Rectal smooth muscle tissue (tissue), 1 donor: Measurements from ENCODE around the gene FREY1.

Experiments
- H3K27ac ChIP-seq: one replicate; pipeline ENCODE4 v1.7.0; 2013; ENCODE audit warnings: low read depth, low read length, inconsistent platforms
- H3K27me3 ChIP-seq: one replicate; pipeline ENCODE4 v1.7.0; 2013; ENCODE audit warnings: low read length; ENCODE audit not compliant: control insufficient read depth, insufficient read depth
- H3K36me3 ChIP-seq: one replicate; pipeline ENCODE4 v1.7.0; 2013; ENCODE audit warnings: low read length; ENCODE audit not compliant: control insufficient read depth, insufficient read depth
- H3K4me1 ChIP-seq: one replicate; pipeline ENCODE4 v1.7.0; 2013; ENCODE audit warnings: low read length; ENCODE audit not compliant: control insufficient read depth, insufficient read depth
- H3K4me3 ChIP-seq: one replicate; pipeline ENCODE4 v1.7.0; 2013; ENCODE audit warnings: low read length
- H3K9ac ChIP-seq: one replicate; pipeline ENCODE4 v1.7.0; 2013; ENCODE audit warnings: low read length

Gene FREY1

GRCh38 chr11:45879803-45880686 is 27.0 kb downstream of the FREY1 start:
- no peak overlapping the region for H3K9ac ChIP-seq
- H3K4me3 ChIP-seq: no peak overlapping the region
- no peaks in the 10 kb centered on the region for H3K27me3 ChIP-seq
- peaks cover 24% of the 10 kb centered on the region for H3K36me3 ChIP-seq
- H3K27ac ChIP-seq: peak overlapping the region; percentile 2
- peaks cover 13% of the 10 kb centered on the region for H3K4me1 ChIP-seq

GRCh38 chr11:45877845-45878244 is 29.2 kb downstream of the FREY1 start:
- Histone ChIP-seq H3K4me1 (peaks cover 13% of the 10 kb centered on the region), H3K27ac (no peak overlapping the region), H3K36me3 (peaks cover 29% of the 10 kb centered on the region), H3K9ac (no peak overlapping the region), H3K27me3 (no peaks in the 10 kb centered on the region), H3K4me3 (no peak overlapping the region)

DNA sequence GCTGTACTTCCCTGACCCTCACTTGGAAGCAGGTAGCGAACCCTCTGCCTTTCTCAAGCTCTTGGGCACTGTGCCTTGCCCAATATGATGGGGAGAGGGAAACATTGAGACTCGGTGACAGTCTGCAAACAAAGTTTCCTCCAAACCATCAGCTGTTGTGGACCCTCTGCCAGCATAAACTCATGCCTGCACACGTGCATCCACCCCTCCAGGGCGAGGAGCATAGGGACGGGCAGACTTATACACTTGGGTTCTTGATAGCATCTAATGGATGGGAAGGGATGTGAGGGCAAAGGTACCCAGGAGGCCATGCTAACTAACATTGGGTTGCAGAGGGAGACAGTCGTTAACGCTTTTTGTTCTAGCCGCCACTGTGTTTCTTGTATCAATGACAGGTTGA is 29.9 kb downstream of the FREY1 start:
- Histone ChIP-seq H3K9ac (no peak overlapping the region), H3K27me3 (no peaks in the 10 kb centered on the region), H3K4me1 (peaks cover 13% of the 10 kb centered on the region), H3K4me3 (no peak overlapping the region), H3K27ac (no peak overlapping the region), H3K36me3 (peaks cover 32% of the 10 kb centered on the region)

DNA sequence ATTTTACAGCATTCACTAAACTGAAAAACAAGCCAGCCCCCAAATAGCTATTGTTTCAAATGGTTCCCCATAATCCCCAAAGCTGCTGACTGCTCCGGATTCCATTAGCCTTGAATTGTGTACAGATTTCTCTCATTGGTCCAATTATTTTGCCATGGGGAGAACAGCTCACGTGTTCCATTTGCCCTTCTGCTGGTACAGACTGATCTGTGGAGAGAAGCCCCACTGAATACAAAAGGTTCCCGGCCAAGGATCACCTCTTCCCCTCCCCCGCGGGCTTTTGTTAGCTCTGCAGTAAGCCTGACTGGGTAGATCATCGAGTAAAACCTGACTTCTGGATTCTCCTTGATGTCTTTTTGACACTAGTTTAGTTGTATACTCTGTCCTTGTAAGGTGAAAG is 30.7 kb downstream of the FREY1 start:
- peaks cover 11% of the 10 kb centered on the region for H3K4me1 ChIP-seq
- peaks cover 31% of the 10 kb centered on the region for H3K36me3 ChIP-seq
- H3K9ac ChIP-seq: no peak overlapping the region
- H3K27ac ChIP-seq: no peak overlapping the region
- no peaks in the 10 kb centered on the region for H3K27me3 ChIP-seq
- H3K4me3 ChIP-seq: no peak overlapping the region

DNA sequence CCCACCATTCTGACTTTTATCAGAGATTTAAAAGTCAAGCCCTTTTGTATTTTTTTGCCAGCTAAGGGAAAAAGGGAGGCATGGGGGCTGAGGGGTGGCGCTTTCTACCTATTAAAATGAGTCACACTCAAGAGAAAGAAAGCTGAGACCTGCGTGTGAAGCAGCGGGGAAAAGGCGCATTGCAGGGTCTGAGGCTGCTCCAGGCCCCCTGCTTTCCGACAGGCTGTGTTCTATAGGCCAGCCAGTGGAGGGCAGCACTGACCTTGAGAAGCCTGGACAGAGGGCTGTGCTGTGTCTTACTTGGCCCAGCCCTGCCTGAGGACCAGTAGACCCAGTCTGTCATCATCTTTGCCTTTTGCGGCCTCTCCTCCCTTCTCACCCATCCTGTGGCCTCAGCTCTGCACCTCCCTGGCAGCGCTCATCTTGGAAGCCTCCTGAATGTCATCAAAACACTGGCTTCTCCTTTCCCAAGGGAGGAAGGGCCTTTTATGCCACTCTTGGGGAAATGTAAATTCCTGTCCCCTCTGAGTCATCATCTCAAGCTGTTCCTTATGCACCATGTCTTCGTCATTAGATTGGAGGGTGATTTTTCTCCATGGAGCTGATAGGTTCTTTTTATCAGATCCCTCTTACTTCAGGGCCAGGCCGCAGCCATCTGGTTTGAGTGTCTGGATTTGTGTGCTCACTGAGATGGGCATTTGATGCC is 34.3 kb downstream of the FREY1 start:
- no peaks in the 10 kb centered on the region for H3K27me3 ChIP-seq
- H3K36me3 ChIP-seq: peaks cover 51% of the 10 kb centered on the region
- H3K9ac ChIP-seq: no peak overlapping the region
- no peaks in the 10 kb centered on the region for H3K4me1 ChIP-seq
- H3K27ac ChIP-seq: no peak overlapping the region
- no peak overlapping the region for H3K4me3 ChIP-seq

DNA sequence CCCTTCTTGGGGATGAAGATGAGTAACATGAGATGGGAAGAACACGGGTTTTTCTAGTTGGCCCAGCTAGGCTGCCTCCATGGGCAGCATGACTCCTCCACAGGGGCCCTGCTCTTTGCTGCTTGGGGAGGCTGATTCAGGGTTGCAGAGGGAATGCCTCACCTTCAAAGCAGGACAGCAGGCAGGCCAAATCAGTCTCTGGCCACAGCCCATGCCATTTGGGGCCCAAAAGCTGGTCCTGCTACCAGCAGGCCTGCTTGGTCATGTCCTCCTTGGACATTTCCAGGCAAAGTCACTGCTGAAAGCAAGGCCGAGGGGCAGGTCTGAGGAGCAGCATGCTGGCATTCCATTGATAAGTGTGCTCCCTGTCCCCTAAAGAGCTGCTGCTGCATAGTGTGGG is 35.4 kb downstream of the FREY1 start:
- H3K36me3 ChIP-seq: peaks cover 49% of the 10 kb centered on the region

GRCh38 chr11:45870706-45871105 is 36.4 kb downstream of the FREY1 start:
- no peaks in the 10 kb centered on the region for H3K4me1 ChIP-seq
- no peak overlapping the region for H3K4me3 ChIP-seq
- no peaks in the 10 kb centered on the region for H3K27me3 ChIP-seq
- H3K36me3 ChIP-seq: peaks cover 56% of the 10 kb centered on the region
- no peak overlapping the region for H3K9ac ChIP-seq
- H3K27ac ChIP-seq: no peak overlapping the region

More for the DNA sequence above, 35.4 kb downstream of the FREY1 start:
- no peak overlapping the region for H3K9ac ChIP-seq
- H3K4me3 ChIP-seq: no peak overlapping the region
- H3K27me3 ChIP-seq: no peaks in the 10 kb centered on the region
- no peaks in the 10 kb centered on the region for H3K4me1 ChIP-seq
- no peak overlapping the region for H3K27ac ChIP-seq

GRCh38 chr11:45869551-45869950 is 37.5 kb downstream of the FREY1 start:
- H3K36me3 ChIP-seq: peaks cover 57% of the 10 kb centered on the region
- no peak overlapping the region for H3K4me3 ChIP-seq
- H3K27ac ChIP-seq: no peak overlapping the region
- H3K9ac ChIP-seq: no peak overlapping the region
- H3K27me3 ChIP-seq: no peaks in the 10 kb centered on the region
- no peaks in the 10 kb centered on the region for H3K4me1 ChIP-seq

GRCh38 chr11:45864041-45864440 is 43.0 kb downstream of the FREY1 start:
- H3K27me3 ChIP-seq: no peaks in the 10 kb centered on the region
- peaks cover 41% of the 10 kb centered on the region for H3K36me3 ChIP-seq
- no peak overlapping the region for H3K9ac ChIP-seq
- H3K4me3 ChIP-seq: no peak overlapping the region
- no peak overlapping the region for H3K27ac ChIP-seq
- H3K4me1 ChIP-seq: peaks cover 17% of the 10 kb centered on the region

DNA sequence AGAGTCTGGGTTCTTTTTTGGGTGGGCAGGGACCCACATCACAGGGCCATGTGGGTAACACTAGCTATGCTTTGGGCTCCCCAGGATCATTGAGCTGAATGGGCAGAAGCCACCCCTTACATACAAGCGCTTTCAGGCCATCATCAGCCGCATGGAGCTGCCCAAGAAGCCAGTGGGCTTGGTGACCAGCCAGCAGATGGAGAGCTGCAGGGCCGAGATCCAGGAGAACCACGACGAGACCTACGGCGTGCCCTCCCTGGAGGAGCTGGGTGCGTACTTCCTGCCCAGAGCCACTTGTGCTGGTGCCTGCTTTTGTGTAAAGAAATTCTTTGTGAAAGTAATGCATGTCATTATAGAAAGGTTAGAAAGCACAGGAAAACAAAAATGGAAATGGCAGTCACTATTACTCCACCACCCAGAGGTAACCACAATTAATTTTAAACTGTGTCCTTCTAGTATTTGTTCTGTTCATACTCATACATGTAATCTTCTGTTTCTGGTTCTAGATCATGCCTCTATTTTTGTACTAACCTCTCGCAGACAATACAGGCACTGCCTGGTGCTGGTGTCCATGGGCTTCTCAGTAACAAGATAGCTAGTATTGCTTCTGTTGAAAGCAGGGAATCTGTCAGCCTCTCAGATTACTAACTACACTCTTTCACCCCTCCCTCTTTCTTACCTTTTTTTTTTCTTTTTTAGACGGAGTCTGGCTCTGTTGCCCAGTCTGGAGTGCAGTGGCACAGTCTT is 46.1 kb downstream of the FREY1 start:
- Histone ChIP-seq H3K36me3 (peaks cover 31% of the 10 kb centered on the region), H3K27ac (peak overlapping the region; percentile 92), H3K4me1 (peaks cover 46% of the 10 kb centered on the region)

GRCh38 chr11:45860348-45860747 is 46.7 kb downstream of the FREY1 start:
- Histone ChIP-seq H3K4me3 (no peak overlapping the region), H3K27ac (peak overlapping the region; percentile 92), H3K27me3 (no peaks in the 10 kb centered on the region), H3K4me1 (peaks cover 52% of the 10 kb centered on the region), H3K36me3 (peaks cover 27% of the 10 kb centered on the region), H3K9ac (no peak overlapping the region)

More for the DNA sequence above, 46.1 kb downstream of the FREY1 start:
- no peaks in the 10 kb centered on the region for H3K27me3 ChIP-seq
- no peak overlapping the region for H3K4me3 ChIP-seq
- H3K9ac ChIP-seq: no peak overlapping the region

DNA sequence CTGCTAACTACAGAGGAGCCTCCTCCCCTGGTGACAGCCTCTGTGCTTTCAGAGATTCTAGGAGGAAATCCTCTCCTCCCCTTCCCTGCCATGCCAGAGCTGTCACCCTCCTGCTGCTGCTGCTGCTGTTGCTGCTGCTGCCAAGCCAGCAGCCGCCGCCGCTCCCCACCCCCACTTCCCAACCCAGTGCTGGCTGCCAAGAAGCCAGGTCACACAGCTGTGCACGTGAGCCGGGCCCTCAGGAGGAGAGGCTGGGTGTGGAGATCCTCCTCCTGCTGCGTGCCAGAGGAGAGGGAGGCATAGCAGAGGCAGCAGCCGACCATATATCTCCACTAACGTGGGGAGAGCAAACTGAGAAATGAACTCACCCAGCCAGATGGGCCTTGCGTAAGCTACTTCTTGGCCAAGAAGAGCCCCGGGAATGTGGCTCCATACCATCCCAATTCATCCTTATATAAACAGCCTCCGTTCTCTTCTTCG is 47.4 kb downstream of the FREY1 start:
- H3K9ac ChIP-seq: no peak overlapping the region
- H3K4me3 ChIP-seq: no peak overlapping the region
- peaks cover 27% of the 10 kb centered on the region for H3K36me3 ChIP-seq

More for the DNA sequence above, 47.4 kb downstream of the FREY1 start:
- H3K27ac ChIP-seq: peak overlapping the region; percentile 92
- no peaks in the 10 kb centered on the region for H3K27me3 ChIP-seq
- peaks cover 59% of the 10 kb centered on the region for H3K4me1 ChIP-seq
